A549 (cell line): ENCODE measurements around the gene YIPF6. TPM values are rescaled to one million over a fixed set of nuclear protein-coding genes. Genes with fewer than 3 reads are reported as not detected.
A peak's percentile ranks its signal among the peaks of the same experiment; 100 is the strongest.
"Not testable (repeated sequence)": the region's sequence is repeated elsewhere in the genome, so short reads cannot be mapped to it uniquely, and the experiment has no call there.

Source experiments
- ATAC-seq, 2 experiments: fragments of 200-7000 bp in 1 of 2; fragments of >200 bp in 1 of 2; cut with Nextera tagmentation in 1 of 2; cut with Tn5 transposase in 1 of 2; 3 replicates each; pipeline versions ENCODE4 v1.8.0 to v1.9.1; 2018 to 2020; ENCODE audit warnings: mild to moderate bottlenecking in 1 of 2, moderate library complexity in 1 of 2
- CTCF ChIA-PET: fragments of 300-600 bp; sonication (Branson Sonifier 250); formaldehyde crosslinking; extraction: SDS; loops from one replicate; lab custom pipeline; 2021; ENCODE audit warnings: antibody characterized with exemption, inconsistent platforms; lab: Yijun Ruan, JAX
- POLR2A ChIA-PET: fragments of 350-600 bp; formaldehyde crosslinking; extraction: SDS; loops from one replicate; lab custom pipeline; 2021; ENCODE audit warnings: antibody characterized with exemption, inconsistent platforms; lab: Yijun Ruan, JAX
- DNase-seq, 2 experiments: peaks; one replicate each; pipeline versions ENCODE4 v3.0.0 to v3.0.0-alpha.2; 2011 to 2016; ENCODE audit warnings: low read depth in 1 of 2, low spot score in 1 of 2
- FAIRE-seq: peaks from 2 replicates; lab custom pipeline; 2011; peaks lifted over from hg19 to GRCh38; lab: Jason Lieb, UNC
- H3K27ac ChIP-seq, 2 experiments: fragments of >200 bp; sonication (Bioruptor Twin); formaldehyde crosslinking; 3 replicates each; pipeline ENCODE4 v1.5.1; 2016 to 2017
- H3K4me1 ChIP-seq: fragments of >200 bp; sonication (Bioruptor Twin); formaldehyde crosslinking; 3 replicates; pipeline ENCODE4 v1.6.1; 2016
- H3K4me2 ChIP-seq: fragments of >200 bp; sonication (Bioruptor Twin); formaldehyde crosslinking; 3 replicates; pipeline ENCODE4 v1.6.1; 2016
- H3K4me3 ChIP-seq: fragments of >200 bp; sonication (Bioruptor Twin); formaldehyde crosslinking; 3 replicates; pipeline ENCODE4 v1.5.1; 2016
- H3K9me3 ChIP-seq: fragments of >200 bp; sonication (Bioruptor Twin); formaldehyde crosslinking; 3 replicates; pipeline ENCODE4 v1.6.1; 2016
- CBX2 ChIP-seq: fragments of 200-600 bp; sonication (generic); IDR thresholded peaks from 2 replicates; pipeline ENCODE4 v1.6.1; 2016; ENCODE audit warnings: low read depth, mild to moderate bottlenecking, borderline replicate concordance
- CHD4 ChIP-seq: fragments of 200-600 bp; sonication (generic); IDR thresholded peaks from 2 replicates; pipeline ENCODE4 v1.6.1; 2016; ENCODE audit warnings: antibody characterized with exemption, mild to moderate bottlenecking, borderline replicate concordance
- FOSB ChIP-seq: fragments of 250-450 bp; sonication (Bioruptor Pico); IDR thresholded peaks from 2 replicates; pipeline ENCODE4 v1.5.0; 2020; ENCODE audit warnings: mild to moderate bottlenecking, moderate library complexity
- FOSL2 ChIP-seq, 2 experiments: fragments of 450-650 bp in 1 of 2; fragments of >200 bp in 1 of 2; sonication (Bioruptor Twin) in 1 of 2; formaldehyde crosslinking; IDR thresholded peaks; 2 replicates each; pipeline versions ENCODE4 v1.5.0 to v1.6.1; 2016 to 2020; ENCODE audit warnings: mild to moderate bottlenecking in 1 of 2, moderate library complexity in 1 of 2
- GATA3 ChIP-seq: IDR thresholded peaks from 2 replicates; pipeline ENCODE4 v1.6.1; 2012; ENCODE audit warnings: borderline replicate concordance
- HOXB13 ChIP-seq: fragments of 250-450 bp; sonication (Bioruptor Pico); IDR thresholded peaks from 2 replicates; pipeline ENCODE4 v1.5.0; 2020; ENCODE audit warnings: low read depth, mild to moderate bottlenecking, moderate library complexity
- JUN ChIP-seq, 2 experiments: fragments of >200 bp; sonication (Bioruptor Twin); formaldehyde crosslinking; IDR thresholded peaks; 2 replicates in 1 of 2; 3 replicates in 1 of 2; pipeline ENCODE4 v1.6.1; 2016 to 2017
- JUNB ChIP-seq: fragments of >200 bp; sonication (Bioruptor Twin); formaldehyde crosslinking; IDR thresholded peaks from 2 replicates; pipeline ENCODE4 v1.6.1; 2016
- KDM1A ChIP-seq: fragments of 200-600 bp; sonication (generic); IDR thresholded peaks from 2 replicates; pipeline ENCODE4 v1.6.1; 2016; ENCODE audit warnings: low read depth, mild to moderate bottlenecking
- KDM5A ChIP-seq: fragments of 200-600 bp; sonication (generic); IDR thresholded peaks from 2 replicates; pipeline ENCODE4 v1.6.1; 2016; ENCODE audit warnings: antibody characterized with exemption, mild to moderate bottlenecking
- MAFK ChIP-seq: fragments of 450-650 bp; IDR thresholded peaks from 2 replicates; pipeline ENCODE4 v1.6.1; 2014; ENCODE audit not compliant: partially characterized antibody
- MAZ ChIP-seq: fragments of 150-350 bp; IDR thresholded peaks from 2 replicates; pipeline ENCODE4 v1.6.1; 2014; ENCODE audit warnings: antibody characterized with exemption, low read depth, low read length, borderline replicate concordance
- NFE2L2 ChIP-seq: fragments of 150-350 bp; conservative IDR thresholded peaks from 2 replicates; pipeline ENCODE4 v1.6.1; 2014; ENCODE audit warnings: low read length
- NPAS2 ChIP-seq: fragments of 250-450 bp; sonication (Bioruptor Pico); IDR thresholded peaks from 2 replicates; pipeline ENCODE4 v1.8.0; 2022; ENCODE audit warnings: mild to moderate bottlenecking, moderate library complexity, borderline replicate concordance
- POLR2AphosphoS2 ChIP-seq: conservative IDR thresholded peaks from 2 replicates; pipeline ENCODE4 v1.6.1; 2012; ENCODE audit warnings: low read length, improper control_type of control experiment, inconsistent platforms
- RNF2 ChIP-seq: fragments of 200-600 bp; sonication (generic); IDR thresholded peaks from 2 replicates; pipeline ENCODE4 v1.6.1; 2016; ENCODE audit warnings: low read depth, mild to moderate bottlenecking, antibody characterized with exemption, moderate library complexity, borderline replicate concordance
- SMC3 ChIP-seq: fragments of >200 bp; sonication (Bioruptor Twin); formaldehyde crosslinking; IDR thresholded peaks from 3 replicates; pipeline ENCODE4 v1.6.1; 2018; ENCODE audit warnings: inconsistent platforms
- ZC3H11A ChIP-seq: fragments of 450-650 bp; IDR thresholded peaks from 2 replicates; pipeline ENCODE4 v1.6.1; 2014; ENCODE audit warnings: antibody characterized with exemption, mild to moderate bottlenecking
- WGBS: methylation state at CpG from one replicate; pipeline ENCODE4 v1.1.6; 2017; ENCODE audit errors: missing lambda C conversion rate; 5-methylcytosine and 5-hydroxymethylcytosine counted together
- polyA plus RNA-seq, 4 experiments: library from polyadenylated mRNA; depleted of rRNA in 3 of 4; stranded (reverse); fragments of >200 nt; fragmentation: RNase III in 1 of 4; extraction: RNeasy Plus Mini Kit Qiagen cat#74134 plus additional on column Dnase treatment in 1 of 4; gene quantifications; 2 replicates in 3 of 4; 3 replicates in 1 of 4; pipeline ENCODE4 v1.2.3, GENCODE V29; 2011 to 2017
- TF ChIP-seq, protein P1 (sequence below): IDR thresholded peaks from 2 replicates; pipeline ENCODE4 v1.6.1; 2012

YIPF6 gene
- polyA plus RNA-seq, 2 of the 4 experiments (the other 2 are of a cell fraction): 27.8 to 58.9 TPM

DNA sequence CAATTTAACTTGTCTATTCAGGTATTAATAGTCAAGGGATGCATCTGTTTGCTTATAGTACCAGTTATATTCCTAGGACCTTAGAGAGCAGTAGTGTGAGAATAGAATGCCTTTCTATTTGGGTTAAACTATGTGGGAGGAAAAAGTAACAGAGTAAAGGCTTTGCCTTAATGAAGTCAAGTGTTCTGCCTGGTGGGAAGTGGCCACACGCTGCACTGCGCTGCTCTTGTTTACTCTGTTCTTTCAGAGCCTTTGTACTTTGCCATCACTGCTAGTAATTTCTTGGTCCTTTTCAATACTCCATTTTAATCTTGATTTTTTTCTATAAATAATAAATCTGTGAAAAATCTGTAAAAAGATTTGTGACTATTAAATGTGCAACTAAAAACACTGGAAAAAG is 38.0 kb downstream of the YIPF6 start:
- WGBS: 95% methylated on average over 2 of the region's 2 CpGs
- FAIRE-seq: no peak
- no peak overlapping the region for H3K4me3 ChIP-seq
- H3K4me2 ChIP-seq: no peak overlapping the region
- CTCF ChIA-PET: no interaction called here
- no peaks in the 10 kb centered on the region for H3K9me3 ChIP-seq
- POLR2A ChIA-PET: no interaction called here
- no peak for DNase-seq
- no peak for ATAC-seq
- no peaks in the 10 kb centered on the region for H3K4me1 ChIP-seq
- H3K27ac ChIP-seq: no peak overlapping the region
- TF ChIP-seq, protein P1, sequence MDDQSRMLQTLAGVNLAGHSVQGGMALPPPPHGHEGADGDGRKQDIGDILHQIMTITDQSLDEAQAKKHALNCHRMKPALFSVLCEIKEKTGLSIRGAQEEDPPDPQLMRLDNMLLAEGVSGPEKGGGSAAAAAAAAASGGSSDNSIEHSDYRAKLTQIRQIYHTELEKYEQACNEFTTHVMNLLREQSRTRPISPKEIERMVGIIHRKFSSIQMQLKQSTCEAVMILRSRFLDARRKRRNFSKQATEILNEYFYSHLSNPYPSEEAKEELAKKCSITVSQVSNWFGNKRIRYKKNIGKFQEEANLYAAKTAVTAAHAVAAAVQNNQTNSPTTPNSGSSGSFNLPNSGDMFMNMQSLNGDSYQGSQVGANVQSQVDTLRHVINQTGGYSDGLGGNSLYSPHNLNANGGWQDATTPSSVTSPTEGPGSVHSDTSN: no peak
- TF ChIP-seq MAZ (no peak), MAFK (no peak), RNF2 (no peak), FOSL2 (IDR thresholded peaks at IDR 0.05) (no peak), FOSL2 (CRISPR knock-in tag; IDR thresholded peaks at IDR 0.05) (no peak), CHD4 (no peak), NFE2L2 (no peak), POLR2AphosphoS2 (no peak), NPAS2 (CRISPR knock-in tag) (no peak), KDM1A (no peak)
- TF ChIP-seq, all 56 proteins: peak for 0

DNA sequence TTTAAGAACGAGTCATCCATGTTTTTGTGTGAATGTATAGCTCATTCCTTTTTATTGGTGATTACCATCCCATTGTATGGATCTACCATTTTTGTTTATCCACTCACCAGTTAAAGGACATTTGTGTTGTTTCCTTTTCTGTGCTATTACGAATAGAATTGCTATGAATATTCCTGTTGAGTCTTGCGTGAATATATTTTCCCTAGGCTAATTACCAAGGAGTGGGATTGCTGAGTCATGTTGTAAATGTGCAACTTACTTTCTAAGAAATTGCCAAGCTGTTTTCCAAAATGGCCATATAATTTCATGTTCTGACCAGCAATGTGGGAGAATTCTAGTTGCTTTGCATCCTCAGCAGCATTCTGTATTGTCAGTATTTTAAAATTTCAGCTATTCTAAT is 51.3 kb downstream of the YIPF6 start:
- DNase-seq: no peak
- no peak overlapping the region for H3K27ac ChIP-seq
- POLR2A ChIA-PET: no interaction called here
- WGBS: 87% methylated on average over 3 of the region's 3 CpGs
- no peak for FAIRE-seq
- no peaks in the 10 kb centered on the region for H3K4me1 ChIP-seq
- no peaks in the 10 kb centered on the region for H3K9me3 ChIP-seq
- TF ChIP-seq SMC3: no peak
- TF ChIP-seq MAFK: peak; percentile 40
- TF ChIP-seq, all 56 proteins: peak for 1
- no peak overlapping the region for H3K4me3 ChIP-seq
- H3K4me2 ChIP-seq: no peak overlapping the region
- ATAC-seq: no peak
- CTCF ChIA-PET: no interaction called here

DNA sequence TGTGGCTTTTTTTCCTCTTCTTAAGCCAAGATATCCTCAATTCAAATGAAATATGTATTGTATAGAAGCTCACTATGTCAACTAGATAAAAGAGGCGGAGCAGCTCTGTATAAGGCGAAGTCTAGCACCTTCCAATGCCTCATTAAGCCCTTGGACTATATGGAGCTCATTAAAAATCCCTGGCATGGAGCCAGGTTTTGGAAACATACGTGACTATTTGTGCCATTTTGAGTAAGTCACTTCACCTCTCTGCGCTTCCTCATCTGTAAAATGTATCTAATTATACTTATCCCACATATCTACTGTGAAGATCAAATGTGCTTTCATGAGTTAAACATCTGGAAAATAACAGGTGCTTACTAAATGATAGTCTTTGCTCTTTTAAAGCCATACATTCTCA is 57.2 kb downstream of the YIPF6 start:
- WGBS: 86% methylated on average over 4 of the region's 4 CpGs
- Histone ChIP-seq H3K4me3 (no peak overlapping the region), H3K9me3 (no peaks in the 10 kb centered on the region), H3K27ac (no peak overlapping the region), H3K4me1 (no peaks in the 10 kb centered on the region), H3K4me2 (no peak overlapping the region)
- DNase-seq (no peak), FAIRE-seq (no peak), ATAC-seq (no peak)
- TF ChIP-seq JUN (IDR thresholded peaks at IDR 0.05) (no peak), HOXB13 (CRISPR knock-in tag) (no peak), ZC3H11A (no peak), FOSL2 (IDR thresholded peaks at IDR 0.05) (no peak), FOSL2 (CRISPR knock-in tag; IDR thresholded peaks at IDR 0.05) (no peak), FOSB (no peak), RNF2 (no peak), KDM5A (no peak), CBX2 (no peak), GATA3 (no peak), JUNB (no peak), KDM1A (no peak), SMC3 (no peak), POLR2AphosphoS2 (no peak)
- CTCF ChIA-PET: interaction anchor here (1.6 kb wide), 1 partner anchor 16 kb away, joined by 3 read pairs; no protein-coding TSS in a partner anchor
- POLR2A ChIA-PET: no interaction called here

DNA sequence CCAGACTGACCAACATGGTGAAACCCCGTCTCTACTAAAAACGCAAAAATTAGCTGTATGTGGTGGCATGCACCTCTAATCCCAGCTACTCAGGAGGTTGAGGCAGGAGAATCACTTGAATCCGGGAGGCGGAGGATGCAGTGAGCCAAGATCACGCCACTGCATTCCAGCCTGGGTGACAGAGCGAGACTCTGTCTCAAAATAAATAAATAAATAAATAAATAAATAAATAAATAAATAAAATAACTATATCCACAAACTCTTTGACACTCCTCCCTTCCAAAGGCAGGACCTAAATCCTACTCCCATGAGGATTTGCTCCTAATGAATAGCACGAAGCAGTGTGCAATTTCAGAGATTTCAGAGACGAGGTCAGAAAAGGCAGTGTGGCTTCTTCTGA is 58.3 kb downstream of the YIPF6 start:
- H3K9me3 ChIP-seq, FAIRE-seq, DNase-seq, H3K27ac ChIP-seq, H3K4me3 ChIP-seq, H3K4me1 ChIP-seq, POLR2A ChIA-PET, CTCF ChIA-PET: not testable (repeated sequence)
- WGBS: 71% methylated on average over 8 of the region's 8 CpGs
- TF ChIP-seq ZC3H11A: peak; percentile 42
- TF ChIP-seq, all 56 proteins: peak for 1; not testable (repeated sequence) for 55
- not testable (repeated sequence) for ATAC-seq, H3K4me2 ChIP-seq

DNA sequence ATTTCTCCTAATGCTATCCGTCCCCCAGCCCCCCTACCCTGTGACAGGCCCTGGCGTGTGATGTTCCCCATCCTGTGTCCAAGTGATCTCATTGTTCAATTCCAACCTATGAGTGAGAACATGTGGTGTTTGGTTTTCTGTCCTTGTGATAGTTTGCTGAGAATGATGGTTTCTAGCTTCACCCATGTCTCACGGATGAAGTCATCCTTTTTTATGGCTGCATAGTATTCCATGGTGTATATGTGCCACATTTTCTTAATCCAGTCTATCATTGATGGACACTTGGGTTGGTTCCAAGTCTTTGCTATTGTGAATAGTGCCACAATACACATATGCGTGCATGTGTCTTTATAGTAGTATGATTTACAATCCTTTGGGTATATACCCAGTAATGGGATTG is 61.1 kb downstream of the YIPF6 start:
- CTCF ChIA-PET, H3K4me1 ChIP-seq, FAIRE-seq, H3K4me3 ChIP-seq, POLR2A ChIA-PET, ATAC-seq, H3K27ac ChIP-seq, DNase-seq, H3K4me2 ChIP-seq, H3K9me3 ChIP-seq: not testable (repeated sequence)
- WGBS: 67% methylated on average over 4 of the region's 4 CpGs
